HFF-Myc (cell line): Measurements from ENCODE around the gene RBFOX1.

ENCODE experiments used
- DNase-seq: peaks from one replicate; pipeline ENCODE4 v3.0.0-alpha.2; 2011; ENCODE audit warnings: low read depth; ENCODE audit errors: extremely low read depth
- H3K4me3 ChIP-seq: replicated peaks from 2 replicates; pipeline ENCODE4 v1.5.1; 2011; ENCODE audit warnings: low read depth, mild to moderate bottlenecking, control low read depth, low read length
- CTCF ChIP-seq: IDR thresholded peaks from 2 replicates; pipeline ENCODE4 v1.5.1; 2012; ENCODE audit warnings: mild to moderate bottlenecking, low read depth, low read length, control low read depth; ENCODE audit errors: missing control alignments

The RBFOX1 gene

DNA sequence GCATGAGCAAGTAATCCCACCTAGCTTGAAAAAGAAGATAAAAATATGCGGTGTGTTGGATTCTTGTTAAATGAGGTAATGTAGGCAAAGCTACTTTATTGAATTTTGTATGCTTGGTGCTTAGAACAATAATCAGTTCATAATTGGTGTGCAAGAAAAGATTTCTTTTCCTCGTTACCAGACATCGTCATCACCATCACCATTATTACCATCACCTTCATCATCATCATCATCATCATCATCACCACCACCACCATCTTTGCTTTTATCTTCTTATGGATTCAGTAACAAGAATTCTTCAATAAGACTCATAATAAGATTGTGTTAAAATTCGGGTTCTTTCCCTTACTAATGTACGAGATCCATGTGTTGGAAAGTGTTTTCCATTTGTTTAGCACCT, 173.7 kb downstream of the RBFOX1 start:
- no peak for TF ChIP-seq CTCF
- no peak overlapping the region for H3K4me3 ChIP-seq
- no peak for DNase-seq

DNA sequence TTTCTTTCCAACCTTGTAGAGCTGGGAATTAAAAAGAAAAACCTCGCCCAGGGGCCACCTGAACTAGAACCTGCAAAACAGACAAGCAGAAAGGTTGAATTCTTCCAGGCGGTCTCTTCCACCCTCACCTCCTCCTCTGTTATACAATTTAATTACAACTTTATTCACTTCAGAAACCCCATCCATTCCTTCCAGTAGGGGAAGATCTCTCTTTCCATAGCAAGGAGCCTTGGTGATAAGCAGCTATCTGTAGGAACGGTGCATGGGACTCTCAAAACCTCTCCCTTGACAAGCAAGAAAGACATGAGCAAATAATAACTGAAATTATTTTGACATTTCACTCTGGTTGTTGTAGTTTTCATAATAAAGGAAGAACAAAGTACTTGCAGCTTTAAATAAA, 176.0 kb downstream of the RBFOX1 start:
- no peak for DNase-seq
- TF ChIP-seq CTCF, result no peak
- no peak overlapping the region for H3K4me3 ChIP-seq

- DNase-seq, result no peak
- H3K4me3 ChIP-seq, result no peak overlapping the region
- no peak for TF ChIP-seq CTCF
Measured at GRCh38 chr16:7509963-7510601, 177.4 kb downstream of the RBFOX1 start.

GRCh38 chr16:7511549-7512260, 179.1 kb downstream of the RBFOX1 start:
- no peak for TF ChIP-seq CTCF
- no peak for DNase-seq
- no peak overlapping the region for H3K4me3 ChIP-seq

DNA sequence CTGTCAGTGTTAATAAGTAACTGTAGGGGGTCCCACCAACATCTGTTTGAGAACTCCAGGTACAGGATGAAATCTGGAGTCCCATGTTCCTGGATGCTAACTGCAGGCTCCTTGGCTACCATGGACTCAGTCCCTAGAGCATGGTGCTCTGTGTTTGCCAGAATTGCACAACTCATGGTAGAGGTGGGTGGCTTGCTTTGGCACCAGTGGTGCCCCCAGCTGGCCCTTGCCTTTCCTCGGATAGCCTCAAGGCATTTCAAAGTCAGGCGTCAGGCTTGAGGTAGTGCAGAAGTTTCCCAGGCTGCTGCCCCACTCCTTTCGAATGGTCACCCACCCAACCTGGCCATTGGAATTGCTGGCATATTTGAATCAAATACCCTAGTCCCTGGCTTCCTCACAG, 179.9 kb downstream of the RBFOX1 start:
- no peak overlapping the region for H3K4me3 ChIP-seq
- DNase-seq, result no peak
- no peak for TF ChIP-seq CTCF

DNA sequence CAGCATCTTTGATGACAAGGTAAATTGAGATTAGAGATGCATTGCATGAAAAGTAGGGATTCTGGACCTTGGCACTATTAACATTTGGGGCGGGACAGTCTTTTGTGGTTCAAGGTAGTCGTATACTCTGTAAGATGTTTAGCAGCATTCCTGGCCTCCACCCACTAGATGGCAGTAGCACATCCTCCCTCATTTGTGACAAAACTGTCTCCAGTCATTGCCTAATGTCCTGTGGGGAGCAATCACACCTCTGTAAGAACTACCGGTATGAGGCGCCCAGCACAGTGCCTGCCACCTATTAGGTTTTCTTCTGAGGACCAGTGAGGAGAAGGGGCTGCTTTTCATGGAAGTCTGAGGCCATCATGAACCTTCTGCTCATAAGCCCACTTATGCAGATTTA, 180.8 kb downstream of the RBFOX1 start:
- H3K4me3 ChIP-seq, result no peak overlapping the region
- DNase-seq, result no peak
- peak; percentile 21 for TF ChIP-seq CTCF
